NT2/D1 (cell line): Measurements from ENCODE around the gene ELN.

Source experiments
- DNase-seq: peaks from one replicate; pipeline ENCODE4 v3.0.0-alpha.2; 2011; ENCODE audit warnings: low read depth, low spot score
- H3K27me3 ChIP-seq: 2 replicates; pipeline ENCODE4 v1.6.0; 2011; ENCODE audit warnings: mild to moderate bottlenecking; ENCODE audit not compliant: insufficient read length, insufficient read depth
- H3K36me3 ChIP-seq: 2 replicates; pipeline ENCODE4 v1.6.1; 2011; ENCODE audit warnings: mild to moderate bottlenecking, low read length, mixed read lengths; ENCODE audit not compliant: insufficient read depth, insufficient read length
- H3K4me1 ChIP-seq: 2 replicates; pipeline ENCODE4 v1.5.1; 2011; ENCODE audit not compliant: insufficient read depth, insufficient read length
- H3K4me3 ChIP-seq: 2 replicates; pipeline ENCODE4 v1.5.1; 2011; ENCODE audit warnings: low read depth; ENCODE audit not compliant: insufficient read length
- H3K9ac ChIP-seq: 2 replicates; pipeline ENCODE4 v1.6.0; 2011; ENCODE audit warnings: low read depth; ENCODE audit not compliant: insufficient read length
- H3K9me3 ChIP-seq: 2 replicates; pipeline ENCODE4 v1.5.1; 2011; ENCODE audit warnings: mild to moderate bottlenecking, low read length; ENCODE audit not compliant: insufficient read depth
- SUZ12 ChIP-seq: IDR thresholded peaks from 2 replicates; pipeline ENCODE4 v1.6.1; 2011; ENCODE audit not compliant: insufficient read length, insufficient read depth; ENCODE audit errors: extremely low read depth
- YY1 ChIP-seq: IDR thresholded peaks from 2 replicates; pipeline ENCODE4 v1.6.1; 2011; ENCODE audit not compliant: insufficient read length, insufficient read depth
- ZNF274 ChIP-seq: IDR thresholded peaks from 2 replicates; pipeline ENCODE4 v1.6.1; 2011; ENCODE audit warnings: mild to moderate bottlenecking, low read depth, low read length

The ELN gene

DNA sequence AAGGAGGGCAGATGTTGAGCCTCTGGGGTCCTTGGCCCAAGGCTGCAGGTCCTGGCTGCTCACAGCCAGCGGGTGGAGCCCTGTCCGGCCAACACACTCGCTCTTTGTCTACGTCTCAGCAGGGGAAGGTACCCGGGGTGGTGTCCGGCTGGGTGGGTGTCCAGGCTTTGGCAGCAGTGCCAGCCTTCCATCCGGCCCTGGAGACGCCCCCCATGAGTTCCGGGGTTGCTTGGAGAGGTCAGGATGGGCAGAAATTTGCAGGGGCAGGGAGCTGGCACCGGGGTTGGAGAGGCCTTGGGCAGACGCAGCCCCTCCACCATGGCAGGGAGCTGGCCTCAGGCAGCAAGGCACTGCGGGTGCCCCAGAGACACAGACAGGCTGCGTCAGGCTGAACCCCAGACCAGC, 42.2 kb upstream of the ELN start:
- no peaks in the 10 kb centered on the region for H3K9me3 ChIP-seq
- no peak for DNase-seq
- no peak overlapping the region for H3K9ac ChIP-seq
- no peak overlapping the region for H3K4me3 ChIP-seq
- H3K36me3 ChIP-seq, result no peaks in the 10 kb centered on the region
- no peaks in the 10 kb centered on the region for H3K27me3 ChIP-seq
- TF ChIP-seq SUZ12 (no peak), ZNF274 (no peak), YY1 (no peak)
- H3K4me1 ChIP-seq, result peaks cover 2% of the 10 kb centered on the region

DNA sequence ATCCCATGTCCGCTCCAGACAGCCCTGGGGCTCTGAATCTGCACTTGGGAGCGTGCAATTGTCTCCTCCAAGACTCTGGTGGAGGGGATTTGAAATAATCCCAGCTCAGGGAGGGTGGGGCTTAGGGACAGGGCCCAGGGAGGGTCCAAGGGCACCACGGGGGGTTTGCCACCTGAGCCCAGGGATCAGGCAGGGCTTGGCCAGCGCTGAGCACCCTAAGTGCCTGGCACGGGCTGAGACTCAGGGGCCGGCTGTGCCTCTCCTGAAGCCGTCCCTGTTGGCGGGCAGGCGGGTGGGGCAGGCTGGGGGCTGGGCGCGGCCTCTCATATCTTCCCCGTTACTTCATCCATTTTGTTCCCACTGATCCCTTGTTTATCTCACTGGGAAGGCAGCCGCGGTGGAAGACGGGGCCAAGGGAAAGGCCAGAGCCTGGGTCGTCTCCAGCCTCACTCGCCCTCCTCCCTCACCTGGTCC, 41.8 kb upstream of the ELN start:
- Histone ChIP-seq H3K27me3 (no peaks in the 10 kb centered on the region), H3K4me3 (no peak overlapping the region), H3K36me3 (no peaks in the 10 kb centered on the region), H3K4me1 (peaks cover 2% of the 10 kb centered on the region), H3K9ac (no peak overlapping the region), H3K9me3 (no peaks in the 10 kb centered on the region)
- TF ChIP-seq SUZ12 (no peak), ZNF274 (no peak), YY1 (no peak)
- no peak for DNase-seq

DNA sequence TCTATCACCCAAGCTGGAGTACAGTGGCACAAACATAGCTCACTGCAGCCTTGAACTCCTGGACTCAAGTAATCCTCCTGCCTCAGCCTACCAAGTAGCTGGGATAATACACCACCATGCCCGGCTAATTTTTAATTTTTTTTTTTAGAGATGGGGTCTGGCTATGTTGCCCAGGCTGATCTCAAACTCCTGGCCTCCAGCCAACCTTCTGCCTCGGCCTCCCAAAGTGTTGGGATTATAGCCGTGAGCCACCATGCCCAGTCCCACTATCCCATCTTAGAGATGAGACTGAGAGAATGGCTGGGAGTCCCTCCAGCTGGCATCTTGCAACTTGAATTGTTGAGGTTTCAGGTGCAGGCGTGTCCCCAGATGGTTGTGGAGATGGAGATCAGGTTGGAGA, 40.7 kb upstream of the ELN start:
- no peaks in the 10 kb centered on the region for H3K36me3 ChIP-seq
- H3K9me3 ChIP-seq, result no peaks in the 10 kb centered on the region
- no peaks in the 10 kb centered on the region for H3K27me3 ChIP-seq
- H3K4me1 ChIP-seq, result peaks cover 2% of the 10 kb centered on the region
- no peak overlapping the region for H3K9ac ChIP-seq
- TF ChIP-seq YY1 (no peak), SUZ12 (no peak), ZNF274 (no peak)
- no peak overlapping the region for H3K4me3 ChIP-seq
- no peak for DNase-seq

DNA sequence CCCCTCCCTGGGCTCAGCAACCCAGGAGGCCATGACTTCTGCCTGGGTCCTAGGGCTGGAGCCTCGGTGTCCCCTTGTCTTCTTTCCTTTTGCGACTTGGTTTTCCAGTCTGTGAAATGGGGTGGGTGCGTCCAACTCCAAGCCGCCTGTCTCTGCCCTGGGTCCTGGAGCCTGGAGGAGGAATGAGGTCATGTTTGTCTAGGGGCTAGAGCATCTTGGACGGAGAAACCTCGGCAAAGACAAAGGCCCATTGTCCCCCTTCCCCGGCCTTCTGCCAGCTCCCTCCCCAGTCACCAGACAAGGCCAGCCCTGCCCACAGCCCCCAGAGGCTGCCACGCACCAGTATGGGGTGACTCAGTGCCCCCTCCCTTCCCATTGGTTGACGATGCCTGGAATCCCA, 39.8 kb upstream of the ELN start:
- Histone ChIP-seq H3K4me1 (peaks cover 2% of the 10 kb centered on the region), H3K4me3 (no peak overlapping the region), H3K9ac (no peak overlapping the region), H3K36me3 (no peaks in the 10 kb centered on the region), H3K27me3 (no peaks in the 10 kb centered on the region), H3K9me3 (no peaks in the 10 kb centered on the region)
- TF ChIP-seq SUZ12, result no peak
- no peak for TF ChIP-seq ZNF274
- TF ChIP-seq YY1, result no peak
- DNase-seq, result no peak

DNA sequence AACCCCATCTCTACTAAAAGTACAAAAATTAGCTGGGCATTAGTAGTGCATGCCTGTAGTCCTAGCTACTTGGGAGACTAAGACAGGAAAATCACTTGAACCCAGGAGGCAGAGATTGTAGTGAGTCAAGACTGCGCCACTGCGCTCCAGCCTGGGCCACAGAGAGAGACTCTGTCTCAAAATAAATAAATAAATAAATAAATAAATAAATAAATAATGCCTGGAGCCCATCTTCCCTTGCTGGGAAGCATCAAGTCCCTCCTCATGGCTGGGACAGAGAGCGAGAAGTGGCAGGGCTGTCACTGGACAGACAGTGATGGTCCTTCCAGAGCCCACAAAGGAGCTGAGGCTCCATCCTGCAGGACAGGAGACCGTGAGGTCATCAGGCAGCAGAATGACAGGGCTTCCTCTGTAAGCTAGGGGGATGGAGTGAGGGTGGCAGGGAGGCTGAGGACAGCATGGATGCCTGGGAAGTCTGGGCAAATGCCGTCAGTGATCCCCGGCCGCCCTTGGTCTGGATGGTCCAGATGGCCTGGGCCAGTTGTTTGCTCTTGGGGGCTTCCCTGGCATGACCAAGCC, 36.4 kb upstream of the ELN start:
- no peaks in the 10 kb centered on the region for H3K27me3 ChIP-seq
- H3K4me1 ChIP-seq, result no peaks in the 10 kb centered on the region
- no peak for DNase-seq
- no peak overlapping the region for H3K4me3 ChIP-seq
- 0 out of 2 replicates have a peak, but pooled peaks cover 8% of the 10 kb centered on the region for H3K9me3 ChIP-seq
- no peak for TF ChIP-seq ZNF274
- TF ChIP-seq YY1, result no peak
- TF ChIP-seq SUZ12, result no peak
- no peak overlapping the region for H3K9ac ChIP-seq
- H3K36me3 ChIP-seq, result no peaks in the 10 kb centered on the region

DNA sequence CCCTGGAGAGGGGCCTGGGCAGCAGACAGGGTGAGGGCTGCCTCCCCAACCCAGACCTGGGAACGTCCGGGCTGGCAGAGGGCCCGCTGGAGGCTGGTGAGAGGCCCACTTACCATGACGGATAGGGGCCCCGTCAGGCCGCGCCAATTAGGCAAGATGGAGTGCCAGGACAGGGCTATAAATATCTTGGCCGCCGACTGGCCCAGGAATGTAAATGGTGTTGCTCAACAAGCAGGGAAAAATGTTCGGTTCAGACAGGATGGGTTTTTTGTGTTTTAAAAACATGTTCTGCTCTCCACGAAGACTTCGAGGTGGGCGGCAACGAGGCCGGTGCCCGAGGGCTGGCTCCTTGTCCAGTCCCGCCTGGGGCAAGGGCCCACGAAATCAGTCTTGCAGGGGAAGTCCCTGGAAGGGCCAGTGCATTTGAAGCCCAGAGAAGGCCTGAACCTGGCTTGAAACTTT, 35.8 kb upstream of the ELN start:
- Histone ChIP-seq H3K4me3 (no peak overlapping the region), H3K9ac (no peak overlapping the region), H3K36me3 (no peaks in the 10 kb centered on the region), H3K4me1 (no peaks in the 10 kb centered on the region), H3K27me3 (no peaks in the 10 kb centered on the region), H3K9me3 (0 out of 2 replicates have a peak, but pooled peaks cover 8% of the 10 kb centered on the region)
- no peak for DNase-seq
- TF ChIP-seq SUZ12, result no peak
- no peak for TF ChIP-seq ZNF274

DNA sequence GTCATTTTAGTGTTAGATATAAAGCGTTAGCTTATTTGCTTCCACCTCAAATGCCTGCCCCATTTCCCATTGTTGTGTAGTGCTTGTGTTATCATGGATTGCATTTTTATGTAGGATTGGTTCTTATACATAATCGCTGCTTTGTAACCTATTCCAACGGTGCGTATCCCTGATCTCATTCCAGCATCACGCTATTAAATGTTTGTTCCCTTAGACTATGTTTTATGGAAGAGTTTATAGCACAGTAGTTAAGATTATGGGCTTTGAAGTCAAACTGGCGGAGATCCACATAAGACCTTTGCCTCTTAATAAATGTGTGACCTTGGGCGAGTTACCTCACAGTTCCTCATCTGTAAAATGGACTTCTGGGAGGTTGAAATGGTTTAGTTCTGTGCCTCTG, 34.0 kb upstream of the ELN start:
- H3K4me1 ChIP-seq, result no peaks in the 10 kb centered on the region
- H3K27me3 ChIP-seq, result no peaks in the 10 kb centered on the region
- H3K9ac ChIP-seq, result no peak overlapping the region
- H3K36me3 ChIP-seq, result no peaks in the 10 kb centered on the region
- no peak for TF ChIP-seq YY1
- TF ChIP-seq SUZ12, result no peak
- TF ChIP-seq ZNF274, result no peak
- no peak overlapping the region for H3K4me3 ChIP-seq
- DNase-seq, result no peak
- 0 out of 2 replicates have a peak, but pooled peaks cover 8% of the 10 kb centered on the region for H3K9me3 ChIP-seq
